Skin epidermis (tissue), 12 donors: Measurements from ENCODE around the gene FAM110A.
A peak's percentile ranks its signal among the peaks of the same experiment; 100 is the strongest.
"Not testable (repeated sequence)": the region's sequence is repeated elsewhere in the genome, so short reads cannot be mapped to it uniquely, and the experiment has no call there.

Experiments
- H3K27ac ChIP-seq, 21 experiments: fragments of 200-600 bp; sonication (generic) in 11 of 21; one replicate each; pipeline ENCODE4 v1.5.0; 2020; ENCODE audit warnings: mild to moderate bottlenecking in 3 of 21, inconsistent platforms in 2 of 21, moderate library complexity in 2 of 21
- H3K4me3 ChIP-seq, 7 experiments: fragments of 200-600 bp; sonication (generic) in 2 of 7; one replicate each; pipeline ENCODE4 v1.5.0; 2020; ENCODE audit warnings: inconsistent platforms in 2 of 7, mild to moderate bottlenecking in 2 of 7, moderate library complexity in 1 of 7

The FAM110A gene

DNA sequence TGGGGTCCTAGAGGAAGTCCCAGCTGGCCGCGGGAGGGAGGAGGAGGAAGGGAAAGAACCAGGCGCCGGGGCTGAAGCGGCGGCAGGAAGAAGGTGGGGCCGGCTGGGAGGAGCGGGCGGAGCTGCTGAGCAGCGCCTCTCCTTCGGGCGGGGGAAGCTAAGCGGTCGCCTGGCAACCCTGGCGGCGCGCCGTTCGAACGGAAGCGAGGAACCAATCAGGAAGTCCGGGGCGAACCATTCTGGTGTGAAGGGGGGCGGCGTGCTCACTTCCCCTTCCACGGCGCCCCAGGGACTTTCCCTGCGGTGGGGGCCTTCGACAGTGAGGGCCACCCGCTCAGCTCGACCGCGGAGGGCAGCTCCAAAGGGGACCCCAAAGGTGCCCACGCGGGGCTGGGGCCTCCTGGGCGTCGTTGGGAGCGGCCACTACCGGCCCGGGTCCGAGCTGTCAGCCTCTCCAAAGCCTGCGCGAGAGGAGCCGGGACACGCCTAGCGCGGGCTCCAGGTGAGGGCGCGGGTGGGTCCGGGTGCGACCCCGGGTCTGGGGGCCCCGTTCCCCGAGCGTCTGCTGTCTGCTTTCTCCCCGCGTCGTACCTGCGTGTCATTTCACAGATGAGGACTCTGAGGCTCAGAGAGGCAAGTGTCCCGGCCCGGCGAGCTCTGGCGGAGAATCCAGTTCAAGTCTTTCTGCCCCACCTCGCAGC lies at the start of gene FAM110A:
FAM110A (plus strand) TSS at position 266 of the 701 bp plus-strand sequence. CDS start 11,090 bp downstream, outside the sequence.
- Histone ChIP-seq H3K4me3 (peak within 1 kb of the TSS; percentile 63 to 96 (median 80)), H3K27ac (peak within 1 kb of the TSS; percentile 43 to 99 (median 94))

DNA sequence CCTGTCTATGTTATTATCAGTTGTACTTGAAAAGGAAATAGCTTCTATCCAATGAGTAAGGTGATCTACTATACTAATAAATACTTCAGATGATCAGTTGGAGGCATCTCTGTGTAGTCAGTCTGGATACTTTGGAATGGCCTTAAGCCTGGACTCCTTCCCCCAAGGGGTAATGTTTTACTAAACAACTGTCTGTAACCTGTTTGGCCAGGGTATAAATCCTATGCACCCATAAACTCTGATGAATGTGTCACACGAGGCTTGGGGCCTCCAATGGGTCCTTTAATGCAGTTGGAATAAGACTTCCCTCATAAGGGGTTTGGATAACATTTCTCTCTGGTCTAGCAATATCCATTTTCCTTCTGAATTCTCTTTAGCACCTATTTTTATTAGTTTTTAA lies 45.7 kb upstream of the FAM110A start:
- Histone ChIP-seq H3K4me3 (no peak overlapping the region), H3K27ac (no peak overlapping the region)

DNA sequence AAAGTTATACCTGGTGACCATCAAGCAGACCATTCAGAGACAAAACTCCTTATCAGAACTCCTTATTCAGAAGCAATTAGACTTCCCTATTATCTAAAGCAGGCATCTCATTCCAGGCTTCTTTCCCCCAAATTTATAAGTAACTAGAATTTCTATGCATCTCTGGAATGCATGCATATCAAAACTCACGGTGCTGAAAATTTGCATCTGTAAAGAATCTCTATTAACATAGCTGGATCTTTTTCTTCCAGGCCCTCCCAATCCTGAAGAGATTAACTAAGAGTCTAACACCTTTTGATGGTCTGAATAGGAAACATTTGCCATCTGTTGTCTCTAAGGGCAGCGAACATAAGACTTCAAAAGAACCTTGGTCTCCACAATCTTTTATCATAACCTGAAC lies 42.5 kb upstream of the FAM110A start:
- Histone ChIP-seq H3K4me3 (no peak overlapping the region), H3K27ac (no peak overlapping the region)

DNA sequence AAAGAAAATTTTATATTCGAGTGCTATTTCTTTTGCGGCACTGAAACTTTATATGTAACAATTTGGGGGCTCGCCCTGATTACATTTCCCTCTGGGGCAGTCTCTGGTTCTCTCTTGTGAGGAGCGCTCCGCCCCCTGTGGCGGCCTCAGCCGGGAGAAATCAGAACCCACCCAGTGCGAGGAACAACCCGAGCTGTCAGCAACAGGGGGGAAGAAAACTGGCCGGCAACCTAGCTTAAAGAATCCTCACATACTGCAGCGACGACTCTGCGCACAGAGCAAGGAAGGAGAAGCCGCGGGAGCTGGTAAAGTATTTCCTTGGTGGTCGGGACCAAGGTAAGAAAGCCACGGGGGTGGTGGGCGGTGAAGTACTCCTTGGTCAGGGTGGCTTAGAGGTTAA lies 41.3 kb upstream of the FAM110A start:
- no peak overlapping the region for H3K27ac ChIP-seq
- H3K4me3 ChIP-seq: no peak overlapping the region

DNA sequence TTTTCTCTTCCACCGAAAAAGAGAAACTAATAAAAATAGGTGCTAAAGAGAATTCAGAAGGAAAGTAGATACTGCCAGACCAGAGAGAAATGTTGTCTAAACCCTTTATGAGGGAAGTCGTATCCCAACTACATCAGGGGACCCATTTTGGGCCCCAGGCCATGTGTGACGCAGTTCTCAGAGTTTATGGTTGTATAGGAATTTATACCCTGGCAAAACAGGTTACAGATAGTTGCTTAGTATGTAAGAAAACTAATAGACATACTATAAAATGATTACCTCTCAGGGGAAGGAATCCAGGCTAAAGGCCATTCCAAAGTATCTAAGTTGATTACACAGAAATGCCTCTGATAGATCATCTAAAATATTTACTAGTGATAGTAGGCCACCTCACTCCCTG lies 36.6 kb upstream of the FAM110A start:
- no peak overlapping the region for H3K27ac ChIP-seq

DNA sequence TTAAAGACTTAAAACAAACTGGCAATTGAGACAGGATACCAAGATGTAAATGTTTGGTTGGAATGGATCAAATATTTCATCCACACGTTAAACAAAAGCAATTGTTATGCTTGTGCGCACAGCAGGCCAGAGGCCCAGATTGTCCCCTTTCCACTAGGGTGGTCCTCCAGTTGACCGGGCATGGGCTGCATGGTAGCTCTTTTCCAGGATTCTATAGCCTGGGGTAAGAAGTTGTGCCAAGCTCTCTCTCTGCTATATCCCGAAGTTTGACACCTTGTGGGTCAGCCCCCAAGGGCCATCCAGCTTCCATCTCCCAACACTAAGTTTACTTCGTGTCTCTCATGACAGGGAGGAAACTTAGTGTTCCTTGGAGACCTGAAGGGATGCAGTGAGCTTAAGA lies 34.8 kb upstream of the FAM110A start:
- not testable (repeated sequence) for H3K4me3 ChIP-seq, H3K27ac ChIP-seq

More for the DNA sequence above, 36.6 kb upstream of the FAM110A start:
- no peak overlapping the region for H3K4me3 ChIP-seq

DNA sequence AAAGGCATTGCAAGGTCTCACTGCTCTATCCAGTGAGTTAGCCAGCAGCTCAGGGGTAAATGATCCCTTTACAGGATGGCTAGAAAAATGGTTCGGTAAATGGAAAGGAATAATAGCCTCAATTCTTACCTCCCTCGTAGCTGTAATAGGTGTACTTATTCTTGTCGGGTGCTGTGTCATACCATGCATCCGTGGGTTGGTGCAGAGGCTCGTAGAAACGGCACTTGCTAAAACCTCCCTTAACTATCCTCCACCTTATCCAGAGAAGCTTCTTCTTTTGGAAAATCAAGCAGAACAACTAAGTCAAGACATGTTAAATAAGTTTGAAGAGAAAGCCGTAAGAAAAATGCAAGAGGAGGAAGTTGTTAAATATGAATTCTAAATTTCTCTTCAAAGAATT lies 33.5 kb upstream of the FAM110A start:
- not testable (repeated sequence) for H3K4me3 ChIP-seq, H3K27ac ChIP-seq

DNA sequence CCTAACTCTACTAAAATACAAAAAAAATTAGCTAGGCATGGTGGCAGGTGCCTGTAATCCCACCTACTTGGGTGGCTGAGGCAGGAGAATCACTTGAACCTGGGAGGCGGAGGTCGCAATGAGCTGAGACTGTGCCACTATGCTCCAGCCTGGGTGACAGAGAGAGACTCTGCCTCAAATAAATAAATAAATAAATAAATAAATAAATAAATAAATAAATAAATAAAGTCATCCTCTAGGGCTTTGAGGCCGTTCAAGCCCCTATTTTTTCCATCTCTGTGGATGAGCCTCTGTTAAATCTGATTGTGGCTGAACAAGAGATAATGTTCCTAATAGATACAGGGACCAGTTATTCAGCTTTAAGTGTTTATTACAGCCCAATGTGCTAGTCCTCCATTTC lies 31.8 kb upstream of the FAM110A start:
- Histone ChIP-seq H3K4me3 (no peak overlapping the region), H3K27ac (no peak overlapping the region)

DNA sequence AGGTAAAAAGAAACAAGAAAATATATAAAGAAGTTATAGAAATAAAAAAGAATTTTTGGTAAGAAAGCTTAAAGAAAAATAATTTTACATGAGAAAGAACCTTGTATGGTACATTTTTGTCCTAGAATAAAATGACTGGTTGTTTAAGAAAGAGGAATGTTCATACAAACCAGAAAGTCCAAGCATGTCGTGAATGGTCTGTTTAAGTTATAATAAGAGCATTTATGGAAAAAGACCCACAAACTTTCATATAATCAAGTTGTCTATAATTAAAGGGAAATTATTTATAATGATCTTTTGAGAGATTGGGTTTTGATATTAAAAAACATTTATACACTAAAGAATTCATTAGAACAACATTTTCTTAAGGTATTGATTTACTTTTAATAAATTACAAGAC lies 27.8 kb upstream of the FAM110A start:
- Histone ChIP-seq H3K27ac (no peak overlapping the region), H3K4me3 (no peak overlapping the region)

DNA sequence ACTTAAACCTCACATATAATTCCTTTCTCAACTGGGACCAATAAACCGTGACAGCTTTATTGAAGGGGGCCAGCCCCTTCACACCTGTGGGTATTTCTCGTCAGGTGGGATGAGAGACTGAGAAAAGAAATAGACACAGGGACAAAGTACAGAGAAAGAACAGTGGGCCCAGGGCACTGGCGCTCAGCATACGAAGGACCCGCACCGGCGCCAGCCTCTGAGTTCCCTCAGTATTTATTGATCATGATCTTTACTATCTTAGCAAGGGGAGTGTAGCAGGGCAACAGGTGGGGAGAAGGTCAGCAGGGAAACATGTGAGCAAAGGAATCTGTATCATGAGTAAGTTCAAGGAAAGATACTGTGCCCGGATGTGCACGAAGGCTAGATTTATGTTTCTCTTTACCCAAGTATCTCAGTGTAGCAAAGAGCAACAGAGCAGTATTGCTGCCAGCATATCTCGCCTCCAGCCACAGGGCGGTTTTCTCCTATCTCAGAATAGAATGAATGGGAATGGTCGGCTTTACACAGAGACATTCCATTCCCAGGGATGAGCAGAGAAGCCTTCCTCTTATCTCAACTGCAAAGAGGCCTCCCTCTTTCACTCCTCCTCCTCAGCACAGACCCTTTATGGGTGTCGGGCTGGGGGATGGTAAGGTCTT lies 21.6 kb upstream of the FAM110A start:
- not testable (repeated sequence) for H3K27ac ChIP-seq

DNA sequence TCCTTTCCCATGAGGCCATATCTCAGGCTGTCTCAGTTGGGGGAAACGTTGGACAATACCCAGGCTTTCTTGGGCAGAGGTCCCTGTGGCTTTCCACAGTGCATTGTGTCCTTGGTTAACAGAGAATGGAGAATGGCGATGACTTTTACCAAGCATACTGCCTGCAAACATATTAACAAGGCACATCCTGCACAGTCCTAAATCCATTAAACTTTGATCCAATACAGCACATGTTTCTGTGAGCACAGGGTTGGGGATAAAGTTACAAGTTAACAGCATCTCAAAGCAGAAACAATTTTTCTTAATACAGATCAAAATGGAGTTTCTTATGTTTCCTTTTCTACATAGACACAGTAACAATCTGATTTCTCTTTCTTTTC lies 21.1 kb upstream of the FAM110A start:
- not testable (repeated sequence) for H3K4me3 ChIP-seq, H3K27ac ChIP-seq

More for the DNA sequence above, 21.6 kb upstream of the FAM110A start:
- not testable (repeated sequence) for H3K4me3 ChIP-seq

DNA sequence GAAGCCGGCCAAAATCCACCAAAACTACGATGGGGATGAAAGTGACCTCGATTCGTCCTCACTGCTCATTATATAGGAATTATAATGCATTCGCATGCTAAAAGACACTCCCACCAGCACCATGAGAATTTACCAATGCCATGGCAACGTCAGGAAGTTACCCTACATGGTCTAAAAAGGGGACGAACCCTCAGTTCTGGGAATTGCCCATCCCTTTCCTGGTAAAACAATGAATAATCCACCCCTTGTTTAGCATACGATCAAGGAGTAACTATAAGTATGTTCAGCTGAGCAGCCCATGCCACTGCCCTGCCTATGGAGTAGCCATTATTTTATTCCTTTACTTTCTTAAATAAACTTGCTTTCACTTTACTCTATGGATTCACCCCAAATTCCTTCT lies 20.1 kb upstream of the FAM110A start:
- no peak overlapping the region for H3K4me3 ChIP-seq
- H3K27ac ChIP-seq: no peak overlapping the region

DNA sequence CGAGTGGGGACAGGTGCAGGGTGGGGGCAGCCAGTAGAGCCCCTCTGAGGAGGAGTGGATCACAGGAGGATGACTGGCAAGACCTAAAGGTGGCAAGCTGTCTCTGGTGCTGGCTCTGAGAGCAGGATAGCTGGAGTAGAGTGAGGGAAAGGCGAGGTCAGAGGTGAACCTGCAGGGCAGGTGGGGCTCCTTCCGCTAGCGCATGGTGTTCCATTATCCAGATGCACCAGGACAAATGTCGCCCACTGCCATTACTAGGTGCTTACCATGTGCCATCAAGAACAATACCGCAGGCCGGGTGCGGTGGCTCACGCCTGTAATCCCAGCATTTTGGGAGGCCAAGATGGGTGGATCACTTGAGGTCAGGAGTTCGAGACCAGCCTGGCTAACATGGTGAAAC lies 18.3 kb upstream of the FAM110A start:
- H3K27ac ChIP-seq: no peak overlapping the region
- H3K4me3 ChIP-seq: no peak overlapping the region

DNA sequence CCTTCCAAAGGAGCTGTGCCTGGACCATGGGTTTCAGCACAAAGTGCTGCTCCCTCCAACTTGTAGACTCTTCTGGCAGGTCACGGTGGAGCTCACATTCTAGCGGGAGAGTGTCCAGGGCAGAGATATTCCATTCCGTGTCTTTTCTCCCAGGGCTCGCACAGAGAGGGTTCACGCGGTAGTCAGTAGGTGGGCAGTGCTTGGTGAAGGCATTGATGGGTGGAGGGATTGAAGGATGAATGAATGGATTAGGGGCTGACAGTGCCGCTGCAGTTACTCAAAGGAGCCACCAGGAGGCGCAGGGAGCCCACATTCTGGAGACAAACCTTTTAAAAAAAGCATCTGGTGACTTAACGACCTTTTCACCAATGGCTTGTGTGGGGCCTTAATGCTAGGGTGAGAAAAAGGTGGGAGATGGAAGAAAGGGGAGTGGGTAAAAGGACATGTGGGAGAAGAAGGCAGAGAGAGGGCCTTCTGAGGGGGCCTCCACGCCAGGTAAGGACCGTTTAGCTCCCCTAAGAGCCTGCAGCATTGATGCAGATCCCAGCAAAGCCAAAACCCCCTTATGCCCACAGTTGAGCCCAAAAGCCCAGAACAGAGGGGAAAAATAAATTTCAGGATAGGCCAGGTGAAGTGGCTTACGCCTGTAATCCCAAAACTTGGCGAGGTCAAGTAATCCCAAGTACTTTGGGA lies 17.5 kb upstream of the FAM110A start:
- Histone ChIP-seq H3K4me3 (no peak overlapping the region), H3K27ac (no peak overlapping the region)

DNA sequence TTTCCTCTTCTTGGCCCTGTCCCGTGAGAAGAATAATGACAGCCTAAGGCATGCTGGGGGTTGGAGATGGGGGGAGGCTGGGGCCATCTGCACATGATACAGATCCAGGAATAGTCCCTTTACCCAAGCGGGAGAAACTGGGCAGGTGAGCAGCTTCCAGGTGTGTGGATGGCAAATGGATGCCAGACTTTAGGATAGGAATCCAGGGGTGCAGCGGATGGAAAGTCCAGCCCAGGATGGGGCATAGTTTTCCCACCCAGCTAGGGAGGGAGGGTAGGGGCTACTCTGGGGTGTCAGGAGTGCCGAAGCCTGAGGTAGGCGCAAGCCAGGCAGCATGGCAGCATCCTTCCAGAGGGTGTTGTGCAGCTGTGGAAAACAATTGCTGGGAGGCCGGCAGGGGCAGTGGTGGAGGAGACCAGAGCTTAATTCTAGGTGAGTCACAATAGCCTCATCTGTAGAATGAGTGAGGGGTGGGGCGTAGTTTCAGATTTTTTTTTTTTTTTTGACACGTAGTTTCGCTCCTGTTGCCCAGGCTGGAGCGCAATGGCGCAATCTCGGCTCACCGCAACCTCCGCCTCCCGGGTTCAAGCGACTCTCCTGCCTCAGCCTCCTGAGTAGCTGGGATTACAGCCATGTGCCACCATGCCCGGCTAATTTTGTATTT lies 15.4 kb upstream of the FAM110A start:
- H3K27ac ChIP-seq: no peak overlapping the region
- H3K4me3 ChIP-seq: no peak overlapping the region

DNA sequence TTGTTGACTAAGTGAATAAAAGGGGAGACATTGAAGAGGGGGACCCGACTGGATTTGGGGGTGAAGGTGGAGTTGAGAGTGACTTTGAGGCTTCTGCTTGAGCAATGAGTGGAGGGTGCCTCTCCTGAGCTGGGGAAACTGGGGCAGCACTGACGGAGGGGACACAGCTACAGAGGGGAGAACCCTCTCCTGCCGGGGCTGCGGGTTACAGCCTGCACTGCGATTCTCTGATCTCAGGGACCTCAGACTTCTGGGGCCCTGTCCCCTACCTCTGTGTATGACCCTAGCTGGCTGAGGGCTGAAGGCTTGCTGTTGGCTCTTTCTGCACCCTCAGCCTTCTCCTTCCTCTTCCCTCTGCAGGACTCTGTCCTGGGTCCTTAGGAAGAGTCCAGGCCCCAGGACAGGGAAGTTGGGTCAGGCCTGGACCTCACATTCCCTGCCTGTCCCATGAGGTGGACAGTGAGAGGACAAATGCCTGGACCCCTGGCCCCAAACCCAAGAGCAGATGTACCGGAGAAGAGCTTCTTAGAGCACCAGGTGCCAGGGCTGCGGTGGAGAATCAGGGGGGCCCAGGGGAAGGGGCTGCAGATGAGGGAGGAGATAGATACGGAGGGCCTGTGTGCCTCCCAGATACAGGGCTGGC lies 13.7 kb upstream of the FAM110A start:
- H3K27ac ChIP-seq: no peak overlapping the region
- no peak overlapping the region for H3K4me3 ChIP-seq

DNA sequence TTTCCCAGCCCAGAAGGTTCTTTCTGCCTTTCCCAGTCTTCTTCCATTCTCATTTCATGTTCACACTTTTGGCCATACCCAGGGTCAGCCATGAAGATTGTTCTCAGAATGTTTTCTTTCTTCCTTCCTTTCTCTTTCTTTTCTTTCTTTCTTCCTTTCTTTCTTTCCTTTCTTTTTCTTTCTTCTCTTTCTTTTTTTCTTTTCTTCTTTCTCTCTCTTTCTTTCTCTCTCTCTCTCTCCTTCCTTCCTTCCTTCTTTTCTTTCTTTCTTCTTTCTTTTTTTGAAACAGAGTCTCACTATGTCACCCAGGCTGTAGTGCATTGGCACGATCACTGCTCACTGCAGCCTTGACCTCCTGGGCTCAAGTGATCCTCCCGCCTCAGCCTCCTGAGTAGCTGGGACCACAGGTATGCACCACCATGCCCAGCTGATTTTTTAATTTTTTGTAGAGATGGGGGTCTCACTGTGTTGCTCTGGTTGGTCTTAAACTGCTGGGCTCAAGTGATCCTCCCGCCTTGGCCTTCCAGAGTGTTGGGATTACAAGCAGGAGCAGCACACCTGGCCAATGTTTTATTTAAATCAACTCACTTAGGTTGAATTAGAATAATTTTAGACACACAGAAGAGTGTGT lies 13.1 kb upstream of the FAM110A start:
- H3K27ac ChIP-seq: no peak overlapping the region
- no peak overlapping the region for H3K4me3 ChIP-seq

DNA sequence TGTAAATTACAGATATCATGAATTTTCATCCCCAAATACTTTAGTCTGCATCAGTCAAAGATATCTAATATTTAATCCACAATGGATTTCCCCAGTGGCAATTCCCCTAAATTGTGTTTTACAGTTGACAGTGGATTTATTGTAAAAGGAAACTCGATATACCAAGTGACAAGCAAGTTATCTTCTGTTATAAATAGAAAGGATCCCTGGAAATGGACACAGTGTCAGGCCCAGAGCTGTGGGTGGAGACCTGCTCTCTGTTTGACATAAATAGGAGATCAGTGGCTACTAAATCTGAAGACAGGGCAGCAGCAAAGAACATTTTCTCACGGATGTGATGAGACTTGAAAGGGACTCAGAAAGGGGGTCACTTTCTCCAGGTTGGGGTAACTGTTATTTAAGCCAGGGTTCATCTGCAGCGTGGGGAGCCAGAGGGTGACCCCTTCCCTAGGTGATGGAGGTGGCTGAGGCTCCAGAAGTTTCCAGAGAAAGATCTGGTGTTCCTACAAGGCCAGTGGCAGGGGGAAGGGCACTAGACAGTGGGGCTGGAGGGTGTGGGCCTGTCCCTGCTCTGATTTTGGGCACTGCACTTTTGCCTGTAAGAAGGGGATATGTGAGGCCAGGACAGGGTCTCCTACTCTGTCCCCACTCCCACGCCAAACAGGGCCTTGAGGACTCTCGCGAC lies 12.3 kb upstream of the FAM110A start:
- no peak overlapping the region for H3K27ac ChIP-seq

DNA sequence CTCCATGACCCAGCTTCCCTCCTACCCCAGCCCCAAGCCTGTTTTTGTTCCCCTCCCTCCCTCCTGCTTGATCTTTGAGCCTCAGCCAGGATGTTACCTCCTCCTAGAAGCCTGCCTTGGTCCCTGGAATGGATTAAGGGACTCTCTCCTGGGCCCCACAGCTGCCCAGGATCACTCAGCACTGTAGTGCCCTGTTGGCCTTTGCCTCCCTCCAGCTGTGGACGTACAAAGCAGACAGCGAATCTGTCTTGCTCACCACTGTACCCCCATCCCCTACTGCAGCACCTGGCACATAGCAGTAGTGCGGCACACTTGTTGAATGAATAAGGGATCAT lies 11.8 kb upstream of the FAM110A start:
- Histone ChIP-seq H3K4me3 (no peak overlapping the region), H3K27ac (no peak overlapping the region)

More for the DNA sequence above, 12.3 kb upstream of the FAM110A start:
- H3K4me3 ChIP-seq: no peak overlapping the region
